ENCODE data around the gene KIF24. TPM values are rescaled to one million over a fixed set of nuclear protein-coding genes. Genes with fewer than 3 reads are reported as not detected.
"Not testable (repeated sequence)": the region's sequence is repeated elsewhere in the genome, so short reads cannot be mapped to it uniquely, and the experiment has no call there.

KIF24 gene
- total RNA-seq, 1 donor from 2014 or later, result 2.6 TPM

DNA sequence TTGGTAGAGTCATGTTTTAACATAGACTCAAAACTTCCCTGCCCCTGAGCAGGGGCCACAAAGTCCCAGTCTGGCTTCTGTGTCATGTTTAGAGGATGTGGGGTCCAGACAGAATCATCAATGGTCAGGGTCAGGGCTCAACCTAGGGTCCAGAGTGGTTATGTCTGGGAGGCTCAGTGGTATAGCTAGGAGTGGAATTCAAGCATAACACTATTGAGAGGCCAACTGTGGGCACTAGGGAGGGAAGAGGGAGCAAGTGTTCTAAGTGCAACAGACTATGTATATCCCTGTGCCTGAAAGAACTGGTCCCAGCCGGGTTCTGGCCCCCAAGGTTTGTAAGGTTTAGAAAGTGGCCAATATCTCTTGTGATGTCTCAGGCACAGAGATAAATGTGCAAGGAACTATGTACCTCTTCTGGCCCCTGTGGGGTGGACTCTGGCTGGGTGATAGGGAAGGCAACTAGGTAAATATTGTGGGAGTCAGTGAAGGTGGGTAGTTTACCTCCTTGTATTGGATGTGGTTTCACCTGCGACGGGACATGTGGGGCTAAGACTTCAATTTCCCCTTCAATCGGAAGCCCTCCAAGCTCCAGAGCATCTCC is 33.6 kb upstream of the KIF24 start:
- no peak for DNase-seq

DNA sequence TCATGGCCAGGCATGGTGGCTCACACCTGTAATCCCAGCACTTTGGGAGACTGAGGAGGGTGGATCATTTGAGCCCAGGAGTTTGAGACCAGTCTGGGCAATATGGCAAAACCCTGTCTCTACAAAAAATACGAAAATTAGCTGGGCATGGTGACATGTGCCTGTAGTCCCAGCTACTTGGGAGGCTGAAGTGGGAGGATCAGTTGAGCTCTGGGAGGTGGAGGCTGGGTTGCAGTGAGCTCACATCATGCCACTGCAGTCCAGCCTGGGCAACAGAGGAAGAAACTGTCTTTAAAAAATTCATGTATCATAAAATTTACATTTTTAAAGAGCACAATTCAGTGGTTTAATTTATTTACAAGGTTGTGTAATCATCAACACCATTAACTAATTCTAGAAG is 23.9 kb upstream of the KIF24 start:
- not testable (repeated sequence) for DNase-seq

DNA sequence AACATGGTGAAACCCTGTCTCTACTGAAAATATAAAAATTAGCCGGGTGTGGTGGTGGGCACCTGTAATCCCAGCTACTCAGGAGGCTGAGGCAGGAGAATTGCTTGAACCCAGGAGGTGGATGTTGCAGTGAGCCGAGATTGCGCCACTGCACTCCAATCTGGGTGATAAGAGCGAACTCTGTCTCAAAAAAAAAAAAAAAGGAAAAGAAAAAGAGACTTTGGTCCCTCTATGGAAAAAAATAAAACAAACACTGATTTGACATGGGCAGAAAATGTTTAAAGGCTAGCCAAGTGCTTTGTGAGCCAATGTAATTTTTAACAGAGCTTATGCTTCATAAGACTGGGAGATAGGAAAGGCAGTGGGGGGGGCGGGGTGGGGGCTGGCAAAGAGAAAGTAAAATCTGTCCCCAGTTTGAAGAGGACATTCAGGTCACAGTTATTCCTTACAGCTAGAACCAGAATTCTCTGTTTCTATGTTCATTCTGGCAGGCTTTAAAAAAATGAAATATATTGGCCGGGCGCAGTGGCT is 23.1 kb upstream of the KIF24 start:
- DNase-seq, result not testable (repeated sequence)

DNA sequence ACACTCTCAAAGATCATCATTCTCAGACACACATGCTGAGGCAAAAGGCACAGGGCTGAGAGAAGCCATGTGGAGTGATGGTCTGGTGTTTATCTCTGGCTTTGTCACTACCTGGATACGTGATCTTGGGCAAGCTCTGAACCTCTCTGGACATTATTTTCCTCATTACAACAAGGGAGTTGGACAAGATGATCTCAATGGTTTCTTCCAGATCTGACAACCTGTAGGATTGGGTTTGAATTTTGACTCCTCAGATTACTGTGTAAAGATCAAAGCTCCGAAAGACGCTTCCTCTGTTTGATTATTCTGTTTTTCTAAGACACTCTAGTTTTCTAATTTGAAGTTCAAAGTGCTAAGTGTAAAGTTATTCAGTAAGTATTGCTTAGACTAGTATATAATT is 20.3 kb upstream of the KIF24 start:
- no peak for DNase-seq

DNA sequence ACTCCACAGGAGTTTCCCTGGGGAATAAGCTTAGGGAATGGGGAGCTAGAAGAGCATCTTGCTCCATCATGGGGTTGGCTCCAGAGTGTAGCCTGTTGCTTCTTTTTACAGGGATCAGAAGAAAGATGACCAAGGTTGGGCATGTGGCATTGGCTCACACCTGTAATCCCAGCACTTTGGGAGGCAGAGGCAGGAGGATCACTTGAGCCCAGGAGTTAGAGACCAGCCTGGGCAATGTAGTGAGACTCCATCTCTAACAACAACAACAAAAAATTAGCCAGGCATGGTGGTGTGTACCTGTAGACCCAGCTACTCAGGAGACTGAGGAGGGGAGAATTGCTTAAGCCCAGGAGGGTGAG is 18.7 kb upstream of the KIF24 start:
- DNase-seq, result no peak

DNA sequence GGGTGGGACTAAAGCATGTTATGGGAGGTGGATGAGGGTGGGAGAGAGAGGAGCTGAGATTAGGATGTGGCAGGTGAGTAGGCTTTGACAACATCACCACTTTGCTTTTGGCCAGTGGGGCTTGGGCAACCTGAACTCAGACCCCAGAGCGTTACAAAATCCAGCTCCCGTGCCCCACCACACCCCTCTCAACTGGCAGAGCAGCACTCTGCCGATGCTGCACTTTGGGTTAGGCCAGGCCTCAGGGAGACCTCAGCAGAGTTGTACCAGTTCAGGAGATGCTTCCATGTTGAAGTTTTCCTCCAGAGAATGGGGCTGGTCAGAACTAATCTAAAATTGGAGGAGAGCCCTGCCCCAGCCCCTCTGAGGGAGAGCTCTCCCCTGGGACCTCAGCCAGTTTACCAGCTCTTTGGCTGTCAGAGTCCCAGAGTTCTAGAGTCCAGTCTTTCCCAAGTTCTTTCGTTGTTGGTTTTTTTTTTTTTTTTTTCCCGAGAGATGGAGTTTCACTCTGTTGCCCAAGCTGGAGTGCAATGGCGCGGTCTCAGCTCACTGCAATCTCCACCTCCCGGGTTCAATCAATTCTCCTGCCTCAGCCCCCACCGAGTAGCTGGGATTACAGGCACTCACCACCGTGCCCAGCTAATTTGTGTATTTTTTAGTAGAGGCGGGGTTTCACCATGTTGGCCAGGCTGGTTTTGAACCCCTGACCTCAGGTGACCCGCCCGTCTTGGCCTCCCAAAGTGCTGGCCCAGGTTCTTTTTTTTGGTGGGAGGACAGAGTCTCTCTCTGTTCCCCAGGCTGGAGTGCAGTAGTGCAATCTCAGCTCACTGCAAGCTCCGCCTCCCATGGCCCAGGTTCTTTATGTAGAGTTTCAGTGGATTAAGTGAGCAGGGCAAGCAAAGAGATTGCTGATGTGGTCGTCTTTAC is 18.1 kb upstream of the KIF24 start:
- no peak for DNase-seq

DNA sequence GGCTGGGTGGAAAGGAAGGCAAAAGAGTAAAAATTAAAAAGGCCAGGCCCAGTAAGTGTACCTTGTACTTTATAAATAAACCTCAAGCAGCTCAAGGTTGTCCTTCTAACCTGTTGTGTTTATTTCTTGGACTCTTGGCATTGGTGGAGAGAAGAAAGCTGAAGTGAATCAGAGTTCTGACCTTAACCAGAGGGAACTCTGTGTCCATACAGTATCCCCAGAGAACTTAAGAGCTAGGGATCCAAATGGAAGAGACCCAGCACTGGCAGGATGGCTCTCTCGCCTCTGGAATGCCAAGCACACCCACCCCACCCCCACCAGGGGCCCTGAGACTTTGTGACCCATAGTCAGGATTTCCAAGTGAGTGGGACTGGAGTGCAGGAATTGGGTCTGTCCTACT is 14.5 kb upstream of the KIF24 start:
- DNase-seq, result no peak

DNA sequence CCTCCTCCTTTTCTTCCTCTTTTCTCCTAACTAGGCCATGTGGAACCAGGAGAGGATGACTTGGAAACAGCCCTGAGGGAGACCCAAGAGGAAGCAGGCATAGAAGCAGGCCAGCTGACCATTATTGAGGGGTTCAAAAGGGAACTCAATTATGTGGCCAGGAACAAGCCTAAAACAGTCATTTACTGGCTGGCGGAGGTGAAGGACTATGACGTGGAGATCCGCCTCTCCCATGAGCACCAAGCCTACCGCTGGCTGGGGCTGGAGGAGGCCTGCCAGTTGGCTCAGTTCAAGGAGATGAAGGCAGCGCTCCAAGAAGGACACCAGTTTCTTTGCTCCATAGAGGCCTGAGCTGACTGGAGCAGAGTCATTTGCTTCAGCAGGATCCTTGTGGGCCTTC is 14.0 kb upstream of the KIF24 start:
- no peak for DNase-seq

DNA sequence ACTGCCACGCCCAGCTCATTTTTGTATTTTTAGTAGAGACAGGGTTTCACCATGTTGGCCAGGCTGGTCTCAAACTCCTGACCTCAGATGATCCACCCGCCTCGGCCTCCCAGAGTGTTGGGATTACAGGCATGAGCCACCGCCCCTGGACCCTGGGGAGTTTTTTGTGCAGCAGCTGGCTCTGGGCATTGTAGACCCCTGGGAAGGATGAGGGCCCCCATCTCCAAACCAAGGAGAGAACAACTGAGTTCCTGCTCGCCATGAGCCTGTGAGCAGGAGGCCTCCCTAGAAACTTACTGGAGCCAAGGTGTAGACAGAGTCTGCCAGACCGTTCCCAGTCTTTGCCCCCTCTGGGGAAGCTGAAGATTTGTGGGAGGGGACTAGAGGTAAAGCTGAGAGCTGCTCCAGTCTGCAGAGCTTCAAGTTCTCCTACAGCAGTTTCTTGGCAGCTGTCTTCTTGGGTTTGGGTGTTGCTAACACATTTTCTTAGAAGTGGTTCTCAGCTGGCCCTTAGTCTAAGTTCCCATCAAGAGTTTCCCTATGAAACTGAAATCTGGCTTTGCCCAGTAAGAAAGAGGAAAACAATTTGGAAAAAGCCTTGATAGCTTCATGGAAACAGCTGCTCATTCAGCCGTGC is 12.7 kb upstream of the KIF24 start:
- no peak for DNase-seq

DNA sequence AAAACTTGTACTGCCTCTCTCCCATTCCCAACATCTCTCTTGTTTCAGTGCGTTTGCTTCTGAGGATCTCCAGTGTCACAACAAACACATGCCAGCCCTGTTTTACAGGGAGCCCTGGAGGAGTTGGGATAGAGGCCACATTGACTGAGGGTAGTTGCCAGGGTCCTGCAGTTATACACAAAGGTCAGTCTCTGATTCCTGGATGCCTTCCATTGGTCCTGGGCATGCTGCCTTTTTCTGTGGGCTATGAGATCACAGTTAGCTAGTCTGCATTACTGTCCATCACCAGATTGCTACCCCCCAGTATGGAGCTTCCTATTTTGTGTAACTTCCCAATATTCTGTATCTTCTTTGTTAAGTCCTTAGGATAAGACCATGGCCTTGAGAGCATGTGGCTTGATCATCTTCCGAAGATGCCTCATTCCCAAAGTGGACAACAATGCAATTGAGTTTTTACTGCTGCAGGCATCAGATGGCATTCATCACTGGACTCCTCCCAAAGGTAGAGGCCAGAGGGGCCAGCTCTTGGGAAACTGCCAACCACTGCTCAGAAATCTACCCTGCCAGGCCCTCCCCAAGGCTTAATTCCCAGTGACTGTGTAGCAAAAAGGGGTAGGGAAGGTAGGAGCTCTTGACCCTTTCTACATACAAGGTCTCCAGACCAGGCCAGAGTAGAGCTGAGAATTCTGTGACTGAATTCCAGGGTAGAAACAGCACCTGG is 9.8 kb upstream of the KIF24 start:
- no peak for DNase-seq

DNA sequence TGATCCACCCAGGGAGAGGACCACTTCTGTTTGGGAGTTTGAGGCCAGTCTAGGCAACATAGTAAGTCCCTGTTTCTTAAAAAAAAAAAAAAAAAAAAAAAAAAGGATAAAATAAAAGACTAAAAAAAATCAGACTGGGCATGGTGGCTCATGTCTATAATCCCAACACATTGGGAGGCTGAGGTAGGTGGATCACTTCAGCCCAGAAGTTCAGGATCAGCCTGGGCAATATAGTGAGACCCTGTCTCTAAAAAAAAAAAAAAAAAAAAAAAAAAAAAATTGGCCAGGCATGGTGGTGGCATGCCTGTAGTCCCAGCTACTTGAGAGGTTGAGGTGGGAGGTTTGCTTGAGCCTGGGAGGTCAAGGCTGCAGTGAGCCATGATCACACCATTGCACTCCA is 9.0 kb upstream of the KIF24 start:
- DNase-seq, result not testable (repeated sequence)

DNA sequence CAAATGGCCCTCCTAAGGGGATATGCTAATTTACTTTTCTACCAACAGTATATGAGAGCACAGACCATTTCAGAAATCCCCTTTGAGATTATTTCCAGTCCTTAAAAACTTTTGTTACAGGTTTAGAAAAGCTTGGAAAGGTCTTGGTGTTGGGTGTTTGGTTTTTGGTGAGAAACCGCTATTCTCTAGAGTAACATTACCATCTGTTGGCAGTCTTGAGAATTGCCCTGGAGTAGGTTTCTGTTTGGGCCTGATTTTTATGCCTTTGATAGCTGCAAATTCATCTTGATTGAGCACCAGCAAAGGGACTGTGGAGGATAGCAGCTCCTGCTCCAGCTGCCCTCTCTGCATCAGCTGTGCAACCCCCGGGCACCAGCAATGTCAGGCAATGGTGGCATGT is 8.3 kb upstream of the KIF24 start:
- DNase-seq, result no peak

DNA sequence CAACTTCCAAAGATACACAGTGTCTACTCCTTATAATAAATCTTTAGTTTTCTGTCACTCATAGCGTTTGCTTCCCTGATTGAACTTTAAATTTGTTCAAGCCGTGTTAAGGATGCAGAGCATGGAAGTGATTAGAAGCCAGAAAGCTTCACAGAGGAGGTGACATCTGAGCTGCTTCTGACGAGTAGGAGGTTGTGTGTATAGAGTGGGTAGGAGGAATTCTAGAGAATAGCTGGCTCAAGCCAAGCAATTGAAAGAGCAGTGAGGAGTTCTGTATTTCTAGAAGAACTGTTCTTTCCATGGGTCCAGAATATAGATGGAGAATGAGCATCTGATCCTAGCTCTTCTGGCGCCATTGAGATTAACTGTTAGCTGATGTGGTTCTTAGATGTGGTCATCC is 6.3 kb upstream of the KIF24 start:
- DNase-seq, result no peak

DNA sequence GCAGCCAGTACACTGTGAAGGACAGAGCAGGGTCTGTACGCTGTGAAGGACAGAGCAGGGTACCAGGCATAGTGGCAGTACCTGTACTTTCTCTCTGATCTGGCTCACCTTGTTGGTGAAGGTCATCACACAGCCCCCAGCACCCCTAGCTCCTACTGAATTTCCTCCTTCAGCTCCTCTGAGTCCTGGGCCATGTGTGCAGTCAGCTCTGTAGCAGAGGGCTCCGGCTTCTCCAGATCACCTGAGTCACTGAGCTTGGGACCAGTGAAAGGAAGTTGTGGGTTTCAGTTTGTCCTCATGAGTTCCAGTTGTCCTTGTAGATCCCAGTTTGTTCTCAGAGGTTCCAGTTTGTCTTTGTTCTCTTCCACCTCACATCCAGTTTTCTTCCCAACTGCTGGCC is 5.8 kb upstream of the KIF24 start:
- no peak for DNase-seq

DNA sequence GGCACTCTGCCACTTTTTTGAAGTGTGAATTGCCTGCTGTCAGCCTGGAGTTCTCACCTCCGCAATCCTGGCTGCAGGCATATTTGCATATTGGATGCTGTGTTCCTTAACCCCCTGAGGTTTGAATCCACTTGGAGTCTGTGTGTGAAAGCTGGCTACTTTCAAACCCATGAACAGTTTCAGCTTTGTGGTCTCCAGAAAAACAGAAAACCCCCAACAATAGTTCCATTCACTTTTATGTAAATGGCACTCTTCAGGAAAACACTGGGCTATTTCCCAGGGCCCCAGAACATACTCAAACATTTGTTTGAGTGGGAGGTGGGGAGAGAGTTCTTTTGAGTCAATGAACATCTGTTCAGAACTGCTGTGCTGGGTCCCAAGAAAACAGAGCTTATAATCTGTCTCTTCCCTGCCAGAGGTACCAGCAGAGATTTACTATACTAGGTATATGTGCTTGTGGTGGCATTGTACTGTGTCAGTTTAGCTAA is 5.3 kb upstream of the KIF24 start:
- DNase-seq, result no peak

DNA sequence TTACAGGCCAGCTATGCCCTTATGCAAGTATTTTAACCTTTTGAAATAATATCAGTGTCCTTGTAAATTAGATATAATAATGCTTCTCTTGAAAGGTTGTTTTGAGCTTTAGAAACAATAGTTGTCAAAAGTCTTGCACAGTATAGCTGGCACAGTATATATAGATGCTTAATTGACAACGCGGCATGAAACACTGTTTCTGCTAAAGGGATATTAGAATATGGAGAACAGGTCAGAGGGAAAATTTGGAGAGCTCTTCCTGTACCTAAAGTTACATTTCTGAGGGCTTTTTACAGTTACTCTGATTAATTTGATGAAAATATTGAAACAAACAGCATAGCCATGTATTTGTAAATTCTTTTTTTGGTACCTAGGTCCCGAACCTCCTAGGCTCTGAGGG is 4.8 kb upstream of the KIF24 start:
- no peak for DNase-seq

DNA sequence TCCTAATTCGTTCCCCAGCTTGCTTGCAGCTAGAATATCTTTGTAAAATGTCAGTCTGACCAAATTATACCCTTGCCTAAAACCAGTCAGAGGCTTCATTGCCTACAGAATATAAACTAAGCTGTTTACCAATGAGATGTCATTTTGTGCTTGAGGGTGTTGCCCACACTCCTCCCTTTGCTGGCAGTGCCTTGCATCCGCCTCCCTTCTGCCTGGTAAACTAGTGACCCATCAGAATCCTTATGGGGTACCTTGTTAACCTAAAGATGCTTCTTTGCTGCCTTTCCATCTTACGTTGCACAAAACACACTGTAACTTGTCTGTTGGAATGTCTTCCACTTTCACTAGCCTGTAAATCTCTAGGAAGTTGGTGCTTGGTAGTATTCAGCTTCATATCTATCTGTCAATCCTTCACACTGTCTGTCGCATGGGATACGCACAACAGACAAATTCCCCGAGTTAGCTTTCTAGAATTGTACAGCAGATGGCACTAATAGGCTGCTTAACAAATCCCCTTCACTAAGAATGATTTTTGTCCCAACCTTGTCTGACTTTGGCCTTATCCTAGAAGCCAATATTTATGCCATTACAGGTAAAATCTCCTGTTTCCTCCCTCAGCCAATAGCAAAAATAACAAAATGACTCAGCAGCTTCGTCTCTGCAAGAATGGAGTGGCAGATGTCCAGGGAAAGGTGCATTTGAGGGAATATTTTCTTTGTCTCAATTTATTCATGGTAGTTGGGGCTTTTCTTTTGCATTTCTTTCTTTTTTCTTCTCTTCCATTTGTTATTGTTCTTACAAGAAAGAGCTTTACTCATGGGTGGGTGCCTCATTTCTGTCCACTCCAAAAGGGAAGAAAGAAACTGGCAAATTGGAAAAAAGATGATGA is 3.3 kb upstream of the KIF24 start:
- DNase-seq, result peak; percentile 61

DNA sequence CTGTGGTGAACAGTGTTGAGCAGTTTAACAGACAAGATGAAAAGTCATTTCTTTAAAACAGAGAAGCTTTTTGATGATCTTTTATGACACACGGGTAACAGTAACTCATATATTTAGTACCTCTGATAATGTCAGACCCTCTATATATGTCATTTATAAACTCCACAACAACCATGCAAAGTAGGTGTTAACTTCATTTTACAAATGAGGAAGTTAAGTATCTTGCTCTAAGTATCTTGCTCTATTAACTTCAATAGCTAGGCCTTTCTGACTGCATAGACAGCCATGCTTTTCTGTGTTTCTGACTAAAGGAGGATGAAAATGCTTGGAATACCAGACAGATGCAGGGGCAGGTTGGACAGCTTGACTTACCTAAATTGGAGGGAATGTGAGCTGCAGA is 2.1 kb upstream of the KIF24 start:
- no peak for DNase-seq

DNA sequence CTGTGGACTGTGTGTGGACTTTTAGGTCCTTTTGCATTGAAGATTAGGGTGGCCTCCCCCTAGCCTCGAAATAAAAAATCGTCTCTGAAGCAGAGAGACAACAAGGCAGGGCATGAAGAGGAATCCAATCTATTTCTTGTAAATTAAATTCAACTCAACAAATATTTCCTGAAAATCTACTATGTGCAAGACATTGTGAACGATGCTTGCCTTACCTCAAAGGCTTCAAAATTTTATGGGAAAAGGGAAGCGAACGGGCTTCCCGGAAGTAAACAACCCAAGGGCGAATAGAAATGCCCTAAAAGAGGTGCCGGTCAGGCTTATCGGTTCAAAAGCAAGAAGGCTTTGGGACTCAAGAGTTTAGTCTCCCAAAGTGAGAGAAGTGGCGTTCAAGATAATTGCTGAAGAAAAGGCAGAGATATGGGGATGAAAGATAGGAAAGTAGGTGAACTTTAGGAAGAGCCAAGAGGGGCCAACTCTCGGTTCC is 525 bp downstream of the KIF24 start:
- no peak for DNase-seq

DNA sequence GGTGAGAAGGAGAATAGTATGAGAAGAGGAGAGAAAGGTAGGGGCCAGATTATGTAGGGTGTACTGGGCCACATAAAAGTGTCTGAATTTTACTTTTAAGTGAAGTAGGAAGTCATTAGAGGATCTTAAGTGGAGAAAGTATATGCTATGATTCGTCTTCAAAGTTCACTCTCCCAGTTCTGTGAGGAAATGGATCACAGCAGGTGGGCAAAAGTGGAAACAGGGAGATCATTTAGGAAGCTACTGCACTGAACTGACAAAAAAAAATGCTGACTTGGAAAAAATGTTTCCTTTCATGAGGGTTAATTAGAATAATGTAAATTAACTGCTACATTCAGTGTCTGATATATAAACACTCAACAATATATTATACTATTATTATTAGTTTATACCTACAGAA is 2.4 kb downstream of the KIF24 start:
- no peak for DNase-seq

DNA sequence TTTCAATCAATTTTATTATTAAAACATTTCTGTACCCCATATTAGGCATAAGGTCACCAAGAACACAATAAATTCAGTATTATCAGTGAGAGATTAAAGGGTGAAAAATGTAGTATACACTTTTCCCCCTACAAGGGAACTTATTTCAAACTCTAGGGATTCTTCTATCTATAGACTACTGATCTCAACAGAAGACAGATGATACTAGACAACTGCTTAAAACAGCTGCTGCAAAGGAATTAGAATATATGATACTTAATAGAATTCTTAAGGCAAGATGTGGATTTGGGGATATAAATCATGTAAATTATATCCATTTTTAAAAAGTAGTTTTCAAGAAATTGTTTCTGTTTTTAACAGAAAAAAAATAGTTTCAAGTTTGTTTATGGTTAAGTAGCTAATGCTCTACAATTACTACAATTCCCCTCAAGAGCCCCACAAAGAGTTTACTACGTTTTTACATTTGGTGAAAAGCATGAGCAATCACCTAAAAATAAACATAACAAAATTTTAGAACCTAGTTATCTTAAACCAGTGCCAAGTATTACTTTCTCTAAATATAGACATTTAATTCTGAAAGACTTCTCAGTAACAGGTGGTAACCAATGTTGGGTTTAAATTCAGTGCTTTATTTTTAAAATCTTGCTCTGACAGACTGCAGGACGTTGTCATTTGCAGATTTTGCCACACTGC is 6.0 kb downstream of the KIF24 start:
- DNase-seq, result no peak

Measured in skin of body (tissue), 2 donors.